Measurements from ENCODE around the gene TACR1. TPM values are rescaled to one million over a fixed set of nuclear protein-coding genes. Genes with fewer than 3 reads are reported as not detected.
"Not testable (repeated sequence)": the region's sequence is repeated elsewhere in the genome, so short reads cannot be mapped to it uniquely, and the experiment has no call there.

TACR1 gene
- total RNA-seq, 1 experiment from 2014 or later, result not detected

DNA sequence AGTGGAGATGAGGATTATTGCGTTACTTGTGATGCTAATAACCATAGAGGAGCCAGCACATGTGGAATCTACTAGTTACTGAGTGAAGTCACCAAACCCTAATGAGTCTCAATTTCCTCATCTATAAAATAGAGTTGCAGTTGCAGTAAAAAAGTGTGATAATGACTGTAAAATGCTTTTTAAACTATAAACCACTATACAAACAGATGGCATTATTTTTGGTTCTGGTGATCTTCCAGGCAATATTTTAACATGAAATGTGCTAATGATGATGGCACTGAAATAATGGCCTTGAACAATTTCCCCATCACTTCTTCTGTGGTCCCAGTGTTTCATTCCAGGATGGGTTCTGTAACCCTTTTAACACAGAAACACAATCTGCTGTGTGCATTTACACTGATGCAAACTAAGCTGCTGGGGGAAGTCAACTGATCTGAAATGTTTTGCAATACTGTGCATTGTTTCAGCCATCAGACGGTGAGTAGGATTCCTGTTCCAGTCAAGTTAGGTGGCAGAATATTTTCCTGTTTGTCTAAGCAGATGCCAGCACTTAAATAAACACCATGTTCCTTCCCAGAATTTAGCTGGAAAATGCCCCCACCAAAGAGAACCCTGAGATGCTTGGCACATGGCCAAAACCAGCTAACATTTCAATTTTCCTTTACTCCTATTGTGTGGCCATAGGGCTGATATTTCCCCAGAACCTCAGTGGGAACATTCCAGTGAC lies 52.6 kb downstream of the TACR1 start:
- intact Hi-C loops (cut with micrococcal nuclease; ENCODE audit: unreplicated experiment), result no loop called here
- H3K4me1 ChIP-seq (ENCODE audit: insufficient read depth, low read length, poor library complexity, severe bottlenecking), result no peaks in the 10 kb centered on the region
- H3K27me3 ChIP-seq (replicated peaks; ENCODE audit: insufficient read depth, low read depth, low read length, poor library complexity), result no peaks in the 10 kb centered on the region
- no peak overlapping the region for H3K4me3 ChIP-seq (ENCODE audit: low read depth, low read length, poor library complexity, severe bottlenecking)
- no TSS peak for BruUV-seq (replicated peaks)
- no peak for TF ChIP-seq EZH2 (IDR thresholded peaks at IDR 0.05; ENCODE audit: borderline replicate concordance, low read depth, low read length, poor library complexity, severe bottlenecking)
- no peak for TF ChIP-seq CTCF (conservative IDR thresholded peaks at IDR 0.05; ENCODE audit: low read depth, low read length)
- POLR2A ChIA-PET (ENCODE audit: low non-redundant PET), result no interaction called here
- no peak for DNase-seq (ENCODE audit: low spot score)
- H3K36me3 ChIP-seq (ENCODE audit: insufficient read depth, low read length, poor library complexity, severe bottlenecking), result no peaks in the 10 kb centered on the region
- H3K27ac ChIP-seq (ENCODE audit: low read depth, low read length, poor library complexity, severe bottlenecking), result no peak overlapping the region
- CTCF ChIA-PET, result no interaction called here
- H3K9me3 ChIP-seq (ENCODE audit: low read depth, low read length, poor library complexity, severe bottlenecking), result no peaks in the 10 kb centered on the region

- H3K9me3 ChIP-seq (ENCODE audit: low read depth, low read length, poor library complexity, severe bottlenecking); H3K27me3 ChIP-seq (replicated peaks; ENCODE audit: insufficient read depth, low read depth, low read length, poor library complexity); POLR2A ChIA-PET (ENCODE audit: low non-redundant PET); H3K4me1 ChIP-seq (ENCODE audit: insufficient read depth, low read length, poor library complexity, severe bottlenecking); H3K36me3 ChIP-seq (ENCODE audit: insufficient read depth, low read length, poor library complexity, severe bottlenecking); CTCF ChIA-PET; H3K4me3 ChIP-seq (ENCODE audit: low read depth, low read length, poor library complexity, severe bottlenecking); BruUV-seq (replicated peaks); H3K27ac ChIP-seq (ENCODE audit: low read depth, low read length, poor library complexity, severe bottlenecking); intact Hi-C loops (cut with micrococcal nuclease; ENCODE audit: unreplicated experiment); DNase-seq (ENCODE audit: low spot score): not testable (repeated sequence)
Measured at GRCh38 chr2:75146221-75146605, 53.1 kb downstream of the TACR1 start.

- BruUV-seq (replicated peaks), result no TSS peak
- Histone ChIP-seq H3K4me1 (ENCODE audit: insufficient read depth, low read length, poor library complexity, severe bottlenecking) (no peaks in the 10 kb centered on the region), H3K27me3 (replicated peaks; ENCODE audit: insufficient read depth, low read depth, low read length, poor library complexity) (no peaks in the 10 kb centered on the region), H3K9me3 (ENCODE audit: low read depth, low read length, poor library complexity, severe bottlenecking) (no peaks in the 10 kb centered on the region), H3K36me3 (ENCODE audit: insufficient read depth, low read length, poor library complexity, severe bottlenecking) (no peaks in the 10 kb centered on the region), H3K27ac (ENCODE audit: low read depth, low read length, poor library complexity, severe bottlenecking) (no peak overlapping the region), H3K4me3 (ENCODE audit: low read depth, low read length, poor library complexity, severe bottlenecking) (no peak overlapping the region)
- intact Hi-C loops (cut with micrococcal nuclease; ENCODE audit: unreplicated experiment), result no loop called here
- no peak for TF ChIP-seq CTCF (conservative IDR thresholded peaks at IDR 0.05; ENCODE audit: low read depth, low read length)
- no peak for TF ChIP-seq EZH2 (IDR thresholded peaks at IDR 0.05; ENCODE audit: borderline replicate concordance, low read depth, low read length, poor library complexity, severe bottlenecking)
- no peak for DNase-seq (ENCODE audit: low spot score)
- ChIA-PET POLR2A (ENCODE audit: low non-redundant PET) (no interaction called here), CTCF (no interaction called here)
Measured at GRCh38 chr2:75142081-75142480, 57.2 kb downstream of the TACR1 start.

GRCh38 chr2:75140288-75140687 lies 59.0 kb downstream of the TACR1 start:
- TF ChIP-seq CTCF (conservative IDR thresholded peaks at IDR 0.05; ENCODE audit: low read depth, low read length) (no peak), EZH2 (IDR thresholded peaks at IDR 0.05; ENCODE audit: borderline replicate concordance, low read depth, low read length, poor library complexity, severe bottlenecking) (no peak)
- DNase-seq (ENCODE audit: low spot score), result peak; percentile 22
- Histone ChIP-seq H3K9me3 (ENCODE audit: low read depth, low read length, poor library complexity, severe bottlenecking) (no peaks in the 10 kb centered on the region), H3K4me3 (ENCODE audit: low read depth, low read length, poor library complexity, severe bottlenecking) (no peak overlapping the region), H3K27me3 (replicated peaks; ENCODE audit: insufficient read depth, low read depth, low read length, poor library complexity) (no peaks in the 10 kb centered on the region), H3K36me3 (ENCODE audit: insufficient read depth, low read length, poor library complexity, severe bottlenecking) (no peaks in the 10 kb centered on the region), H3K4me1 (ENCODE audit: insufficient read depth, low read length, poor library complexity, severe bottlenecking) (peaks cover 7% of the 10 kb centered on the region), H3K27ac (ENCODE audit: low read depth, low read length, poor library complexity, severe bottlenecking) (no peak overlapping the region)
- ChIA-PET POLR2A (ENCODE audit: low non-redundant PET) (no interaction called here), CTCF (no interaction called here)
- no TSS peak for BruUV-seq (replicated peaks)
- intact Hi-C loops (cut with micrococcal nuclease; ENCODE audit: unreplicated experiment), result no loop called here

Data from A673 (cell line).